Activated CD8-positive, alpha-beta T cell treated with anti-CD3 and anti-CD28 coated beads, Interleukin-2, amount 10 ng/mL, durations not matched to agents 7 days and 5 days (primary cell): ENCODE results near the gene PSME1. TPM values are rescaled to one million over a fixed set of nuclear protein-coding genes. Genes with fewer than 3 reads are reported as not detected.

Experiments
- ATAC-seq: fragments of 150-1000 bp; cut with Tn5 transposase; one replicate; pipeline ENCODE4 v1.10.0; 2021; ENCODE audit warnings: moderate library complexity
- CTCF ChIA-PET: fragments of 350-600 bp; sonication (Branson Sonifier 250); formaldehyde crosslinking; loops from one replicate; lab custom pipeline; 2021; ENCODE audit warnings: antibody characterized with exemption; lab: Charles Lee
- POLR2A ChIA-PET: fragments of 350-600 bp; sonication (Branson Sonifier 250); formaldehyde crosslinking; loops from one replicate; lab custom pipeline; 2021; ENCODE audit warnings: antibody characterized with exemption; lab: Charles Lee
- DNase-seq: peaks from one replicate; pipeline ENCODE4 v3.0.0-alpha.2; 2020
- H3K27ac Mint-ChIP-seq: one replicate; pipeline ENCODE4 v1.8.0; 2021; ENCODE audit warnings: mild to moderate bottlenecking, mixed read lengths
- H3K27me3 Mint-ChIP-seq: one replicate; pipeline ENCODE4 v1.8.0; 2021; ENCODE audit warnings: low read depth, mixed read lengths
- H3K36me3 Mint-ChIP-seq: one replicate; pipeline ENCODE4 v1.8.0; 2021; ENCODE audit warnings: low read depth, mixed read lengths
- H3K4me1 Mint-ChIP-seq: one replicate; pipeline ENCODE4 v1.8.0; 2021; ENCODE audit warnings: low read depth, mixed read lengths
- H3K4me3 Mint-ChIP-seq: one replicate; pipeline ENCODE4 v1.8.0; 2021; ENCODE audit warnings: mild to moderate bottlenecking, mixed read lengths
- H3K9me3 Mint-ChIP-seq: one replicate; pipeline ENCODE4 v1.8.0; 2022; ENCODE audit warnings: mixed read lengths; ENCODE audit not compliant: insufficient read depth
- total RNA-seq, 2 experiments: library from RNA; stranded (reverse); gene quantifications; one replicate each; pipeline ENCODE4 v1.2.3, GENCODE V29; 2021

Gene PSME1
- total RNA-seq, 2 experiments from 2014 or later = 516 to 530 TPM

- ChIA-PET CTCF (interaction anchor here (2.0 kb wide), 1 partner anchor 15 kb away, joined by 5 read pairs; the partner anchor contains the start of genes DCAF11 and NRL), POLR2A (interaction anchor here (0.6 to 8.7 kb wide), 3 partner anchors 14 to 1249 kb away, joined by 4 to 119 read pairs (median 6); partner anchors contain the start of genes DCAF11, NRL and RNF31)
- no peak for DNase-seq
- Mint-ChIP-seq H3K4me1 (peaks cover 29% of the 10 kb centered on the region), H3K27me3 (no peaks in the 10 kb centered on the region), H3K36me3 (peaks cover 2% of the 10 kb centered on the region), H3K27ac (peak within 1 kb of the TSS; percentile 67), H3K9me3 (no peaks in the 10 kb centered on the region), H3K4me3 (no peak within 1 kb of the TSS)
- ATAC-seq = no peak
These were observed 5.6 kb upstream of the PSME1 start, which contains the start of gene FITM1 for GRCh38 chr14:24130380-24130716. Gene FITM1, plus strand, starts transcription at chr14:24130659. Its CDS starts 905 bp downstream, at chr14:24131564.

GRCh38 chr14:24130717-24131548, 5.1 kb upstream of the PSME1 start:
- CTCF ChIA-PET = interaction anchor here (1.1 to 2.0 kb wide), 3 partner anchors 10 to 22 kb away, joined by 4 to 6 read pairs (median 5); partner anchors contain the start of genes DCAF11, EMC9 and NRL
- Mint-ChIP-seq H3K27me3 (no peaks in the 10 kb centered on the region), H3K36me3 (peaks cover 2% of the 10 kb centered on the region), H3K4me1 (peaks cover 31% of the 10 kb centered on the region), H3K27ac (peak overlapping the region; percentile 67), H3K4me3 (no peak overlapping the region), H3K9me3 (no peaks in the 10 kb centered on the region)
- ATAC-seq = no peak
- POLR2A ChIA-PET = interaction anchor here (0.6 to 8.7 kb wide), 4 partner anchors 14 to 1250 kb away, joined by 4 to 119 read pairs (median 12); partner anchors contain the start of genes DCAF11, IRF9, NRL and RNF31
- DNase-seq = no peak

GRCh38 chr14:24131549-24131966, 4.4 kb upstream of the PSME1 start:
- Mint-ChIP-seq H3K9me3 (no peaks in the 10 kb centered on the region), H3K4me3 (no peak overlapping the region), H3K27me3 (no peaks in the 10 kb centered on the region), H3K27ac (peak overlapping the region; percentile 83), H3K36me3 (peaks cover 4% of the 10 kb centered on the region), H3K4me1 (peaks cover 31% of the 10 kb centered on the region)
- no peak for ATAC-seq
- POLR2A ChIA-PET = interaction anchor here (1.6 to 8.7 kb wide), 3 partner anchors 15 to 29 kb away, joined by 6 to 119 read pairs (median 17); partner anchors contain the start of genes DCAF11, IRF9, NRL and RNF31
- DNase-seq = no peak
- CTCF ChIA-PET = interaction anchor here (1.1 to 2.3 kb wide), 4 partner anchors 10 to 74 kb away, joined by 3 to 9 read pairs (median 5); partner anchors contain the start of gene EMC9

GRCh38 chr14:24132061-24132685, 3.8 kb upstream of the PSME1 start:
- DNase-seq (peak; percentile 33), ATAC-seq (no peak)
- Mint-ChIP-seq H3K27ac (peak overlapping the region; percentile 83), H3K27me3 (no peaks in the 10 kb centered on the region), H3K36me3 (peaks cover 10% of the 10 kb centered on the region), H3K4me1 (peaks cover 36% of the 10 kb centered on the region), H3K9me3 (no peaks in the 10 kb centered on the region), H3K4me3 (peak overlapping the region; percentile 34)
- POLR2A ChIA-PET = interaction anchor here (1.0 to 8.7 kb wide), 7 partner anchors 9 to 29 kb away, joined by 3 to 119 read pairs (median 5); partner anchors contain the start of genes DCAF11, EMC9, IRF9 and NRL
- CTCF ChIA-PET = interaction anchor here (0.7 to 2.3 kb wide), 5 partner anchors 9 to 74 kb away, joined by 3 to 9 read pairs (median 4); partner anchors contain the start of gene EMC9

GRCh38 chr14:24132976-24133375, 3.0 kb upstream of the PSME1 start:
- H3K4me1 Mint-ChIP-seq = peaks cover 41% of the 10 kb centered on the region
- H3K27ac Mint-ChIP-seq = peak overlapping the region; percentile 83
- no peaks in the 10 kb centered on the region for H3K9me3 Mint-ChIP-seq
- ATAC-seq (no peak), DNase-seq (no peak)
- no peaks in the 10 kb centered on the region for H3K27me3 Mint-ChIP-seq
- POLR2A ChIA-PET = interaction anchor here (1.0 to 8.7 kb wide), 7 partner anchors 8 to 28 kb away, joined by 3 to 119 read pairs (median 5); partner anchors contain the start of genes DCAF11, EMC9, IRF9 and NRL
- H3K4me3 Mint-ChIP-seq = no peak overlapping the region
- CTCF ChIA-PET = interaction anchor here (0.7 to 2.3 kb wide), 6 partner anchors 8 to 75 kb away, joined by 3 to 9 read pairs (median 4); partner anchors contain the start of gene EMC9
- peaks cover 18% of the 10 kb centered on the region for H3K36me3 Mint-ChIP-seq

DNA sequence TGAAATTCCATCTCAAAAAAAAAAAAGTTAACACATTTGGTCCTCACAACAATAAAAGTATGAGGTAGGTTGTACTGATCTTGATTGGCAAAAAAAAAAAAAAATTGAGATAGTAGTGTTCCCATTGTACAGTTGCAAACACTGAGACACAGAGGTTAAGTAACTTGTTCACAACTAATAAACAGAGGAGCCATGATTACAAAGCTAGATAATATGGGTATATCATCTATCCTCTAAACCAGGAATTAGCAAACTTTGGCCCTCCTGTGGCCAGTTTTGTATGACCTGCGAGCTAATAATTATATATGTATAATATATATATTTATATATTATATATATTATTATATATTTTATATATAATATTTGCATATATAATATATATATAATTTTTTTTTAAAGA, 2.3 kb upstream of the PSME1 start:
- CTCF ChIA-PET = interaction anchor here (0.9 to 2.3 kb wide), 5 partner anchors 17 to 28 kb away, joined by 3 to 9 read pairs (median 3); partner anchors contain the start of genes DCAF11, IRF9 and NRL

GRCh38 chr14:24135584-24135833, 485 bp upstream of the PSME1 start:
- Mint-ChIP-seq H3K27ac (peak overlapping the region; percentile 86), H3K36me3 (peaks cover 42% of the 10 kb centered on the region), H3K4me3 (peak overlapping the region; percentile 86), H3K9me3 (no peaks in the 10 kb centered on the region), H3K27me3 (no peaks in the 10 kb centered on the region), H3K4me1 (peaks cover 58% of the 10 kb centered on the region)
- peak; percentile 36 for DNase-seq
- CTCF ChIA-PET = interaction anchor here (0.6 to 5.2 kb wide), 8 partner anchors 12 to 77 kb away, joined by 3 to 43 read pairs (median 8); partner anchors contain the start of genes DCAF11, IRF9, NRL and PSME2
- POLR2A ChIA-PET = interaction anchor here (0.6 to 8.7 kb wide), 11 partner anchors 9 to 175 kb away, joined by 3 to 119 read pairs (median 6); partner anchors contain the start of genes CHMP4A, DCAF11, IPO4 and IRF9
- peak; percentile 3 for ATAC-seq

More for the DNA sequence above, 2.3 kb upstream of the PSME1 start:
- Mint-ChIP-seq H3K36me3 (peaks cover 25% of the 10 kb centered on the region), H3K4me1 (peaks cover 46% of the 10 kb centered on the region), H3K27ac (no peak overlapping the region), H3K9me3 (no peaks in the 10 kb centered on the region), H3K27me3 (no peaks in the 10 kb centered on the region), H3K4me3 (no peak overlapping the region)
- ATAC-seq (no peak), DNase-seq (no peak)
- POLR2A ChIA-PET = interaction anchor here (1.4 to 8.7 kb wide), 4 partner anchors 8 to 27 kb away, joined by 3 to 119 read pairs (median 12); partner anchors contain the start of genes DCAF11, EMC9, IRF9 and NRL

GRCh38 chr14:24136684-24137528, 912 bp downstream of the PSME1 start:
- POLR2A ChIA-PET = interaction anchor here (0.6 to 8.7 kb wide), 12 partner anchors 10 to 85 kb away, joined by 3 to 119 read pairs (median 6); partner anchors contain the start of genes CARMIL3, CHMP4A, DCAF11 and IPO4
- CTCF ChIA-PET = interaction anchor here (0.7 to 5.2 kb wide), 8 partner anchors 10 to 174 kb away, joined by 3 to 43 read pairs (median 6); partner anchors contain the start of genes DCAF11, IRF9, LTB4R and NRL
- Mint-ChIP-seq H3K27ac (peak overlapping the region; percentile 91), H3K27me3 (no peaks in the 10 kb centered on the region), H3K4me1 (peaks cover 51% of the 10 kb centered on the region), H3K36me3 (peaks cover 52% of the 10 kb centered on the region), H3K4me3 (peak overlapping the region; percentile 86), H3K9me3 (no peaks in the 10 kb centered on the region)
- DNase-seq (peak; percentile 32), ATAC-seq (no peak)

GRCh38 chr14:24137529-24138395, 1.8 kb downstream of the PSME1 start:
- Mint-ChIP-seq H3K4me1 (peaks cover 49% of the 10 kb centered on the region), H3K27me3 (no peaks in the 10 kb centered on the region), H3K36me3 (peaks cover 56% of the 10 kb centered on the region), H3K27ac (peak overlapping the region; percentile 91), H3K9me3 (no peaks in the 10 kb centered on the region), H3K4me3 (peak overlapping the region; percentile 86)
- CTCF ChIA-PET = interaction anchor here (0.7 to 5.2 kb wide), 6 partner anchors 9 to 170 kb away, joined by 3 to 43 read pairs (median 16); partner anchors contain the start of genes DCAF11, IRF9, NRL and PSME2
- DNase-seq (no peak), ATAC-seq (no peak)
- POLR2A ChIA-PET = interaction anchor here (0.6 to 8.7 kb wide), 7 partner anchors 9 to 73 kb away, joined by 3 to 119 read pairs (median 7); partner anchors contain the start of genes DCAF11, IRF9, NRL and PSME2
